GM12891 (cell line): ENCODE data around the gene MT3.

Experiments used
- POLR2A ChIP-seq: IDR thresholded peaks from 2 replicates; pipeline ENCODE4 v1.6.1; 2011; ENCODE audit warnings: low read depth, low read length, control low read depth
- POLR2AphosphoS5 ChIP-seq: IDR thresholded peaks from 2 replicates; pipeline ENCODE4 v1.6.1; 2011; ENCODE audit warnings: low read depth, low read length, control low read depth
- POU2F2 ChIP-seq: IDR thresholded peaks from 2 replicates; pipeline ENCODE4 v1.6.1; 2011; ENCODE audit warnings: low read depth, mild to moderate bottlenecking, control low read depth, low read length, moderate library complexity

GRCh38 chr16:56623637-56624036, 34.3 kb downstream of the MT3 start:
- TF ChIP-seq POLR2A = no peak
- no peak for TF ChIP-seq POLR2AphosphoS5
- no peak for TF ChIP-seq POU2F2
